ENCODE data around the gene TSTD2. TPM values are rescaled to one million over a fixed set of nuclear protein-coding genes. Genes with fewer than 3 reads are reported as not detected.

The TSTD2 gene
- total RNA-seq, 1 donor from 2014 or later, result 19.8 TPM

DNA sequence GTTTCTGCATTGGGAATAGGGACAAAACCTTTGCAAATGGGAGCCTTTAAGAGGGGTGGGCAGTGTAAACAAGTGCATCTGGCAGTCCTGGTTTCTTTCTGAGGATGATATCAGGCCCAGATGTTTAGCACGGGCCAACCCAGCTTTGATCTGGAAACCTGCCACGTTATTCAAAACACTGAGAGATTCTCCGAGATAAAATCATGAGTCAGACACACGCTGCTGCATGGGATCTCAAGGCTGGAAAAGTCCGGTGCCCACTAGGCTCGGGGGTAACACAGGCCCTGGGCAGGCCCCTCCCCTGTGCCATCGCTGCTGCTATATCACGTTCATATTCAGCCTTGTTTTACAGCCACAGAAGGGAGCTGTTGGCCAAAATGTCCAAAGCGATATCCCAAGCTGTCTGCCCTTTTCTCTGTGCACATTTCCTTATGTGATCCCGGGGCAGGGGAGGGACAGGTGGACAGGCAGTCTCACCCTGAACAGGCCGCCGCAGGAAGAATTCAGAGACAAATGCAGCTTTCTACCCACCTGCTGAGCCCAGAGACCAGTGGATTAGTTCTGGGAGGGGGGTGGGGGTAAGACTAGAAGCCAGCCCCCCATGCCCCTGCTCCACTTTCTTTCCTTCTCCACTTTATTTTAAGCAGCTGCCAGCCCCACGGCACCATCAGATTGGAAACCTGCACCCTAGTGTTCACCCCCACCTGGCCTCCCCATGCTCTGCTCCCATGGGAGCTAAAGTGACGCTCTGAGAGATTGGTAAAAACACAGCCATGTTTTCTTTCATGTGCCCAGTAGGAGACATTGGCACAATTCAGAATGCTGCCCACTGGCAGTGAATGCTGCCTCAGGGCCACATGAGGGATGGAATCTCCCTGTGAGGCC, 68.6 kb downstream of the TSTD2 start:
- DNase-seq (ENCODE audit: low spot score), result peak; percentile 81

DNA sequence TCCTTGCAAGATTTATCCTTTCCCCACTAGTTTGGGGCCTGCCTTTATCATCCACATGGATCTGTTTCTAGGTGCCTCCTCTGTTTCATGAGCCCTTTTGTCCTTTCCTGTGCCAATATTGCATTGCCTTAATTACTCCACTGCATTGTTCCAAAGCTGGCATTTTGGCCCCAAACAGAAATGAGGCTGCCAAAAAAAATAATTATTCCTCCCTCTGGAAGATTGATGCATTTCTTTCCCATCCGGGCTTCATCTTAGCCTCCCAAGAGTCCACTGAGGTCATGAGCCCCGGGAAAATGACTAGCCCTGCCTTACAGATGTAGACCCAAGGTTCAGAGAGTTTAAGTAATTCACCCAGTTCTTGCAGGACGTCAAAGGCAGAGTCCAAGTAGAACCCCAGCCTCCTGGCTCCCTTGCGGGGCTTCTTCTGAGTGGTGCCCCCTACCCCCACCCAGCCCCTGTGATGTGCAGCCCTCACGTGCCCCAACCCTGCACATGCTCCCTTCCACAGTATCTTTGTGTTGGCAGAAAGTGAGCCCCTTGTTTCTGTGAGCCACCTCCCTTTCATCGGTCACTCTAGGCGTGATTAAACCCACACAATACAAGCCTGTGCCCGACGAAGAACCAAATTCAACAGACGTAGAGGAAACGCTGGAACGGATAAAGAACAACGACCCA, 69.6 kb downstream of the TSTD2 start:
- DNase-seq (ENCODE audit: low spot score), result peak; percentile 60

DNA sequence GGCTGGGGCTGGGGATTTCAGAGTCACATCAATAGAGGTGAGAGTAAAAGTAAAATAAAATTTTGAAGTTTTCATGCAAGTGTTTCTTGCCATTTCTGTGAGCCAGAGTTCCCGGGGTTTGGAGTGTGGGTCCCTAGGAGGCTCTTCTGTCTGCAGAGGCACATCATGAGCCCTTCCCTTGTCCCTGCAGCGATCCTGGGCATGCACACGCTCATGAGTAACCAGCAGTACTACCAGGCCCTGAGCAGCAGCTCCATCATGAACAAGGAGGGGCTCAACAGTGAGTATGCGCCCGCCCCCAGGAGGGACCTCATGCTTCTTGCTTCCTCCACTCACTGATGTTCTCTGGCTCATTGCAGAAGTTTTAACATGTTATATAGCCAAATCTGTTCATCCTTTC, 70.6 kb downstream of the TSTD2 start:
- peak; percentile 73 for DNase-seq (ENCODE audit: low spot score)

DNA sequence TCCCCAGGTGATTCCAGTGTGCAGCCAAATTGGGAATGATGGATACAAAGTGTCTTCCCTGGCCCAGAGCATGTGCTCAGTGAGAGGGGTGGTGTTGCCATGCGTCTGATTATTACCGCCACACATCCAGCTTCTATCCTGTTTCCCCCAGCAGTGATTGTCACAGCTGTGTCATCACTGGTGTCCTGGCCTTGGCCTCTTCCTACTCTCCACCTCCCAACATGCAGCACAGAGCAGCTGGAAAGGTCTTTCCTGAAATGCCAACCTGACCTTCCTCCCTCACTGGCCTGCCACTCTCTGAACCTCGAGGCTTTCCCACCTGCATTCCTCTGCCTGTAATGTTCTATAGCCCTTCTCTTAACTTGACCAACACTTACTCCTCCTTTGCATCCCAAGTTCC, 71.7 kb downstream of the TSTD2 start:
- peak; percentile 30 for DNase-seq (ENCODE audit: low spot score)

DNA sequence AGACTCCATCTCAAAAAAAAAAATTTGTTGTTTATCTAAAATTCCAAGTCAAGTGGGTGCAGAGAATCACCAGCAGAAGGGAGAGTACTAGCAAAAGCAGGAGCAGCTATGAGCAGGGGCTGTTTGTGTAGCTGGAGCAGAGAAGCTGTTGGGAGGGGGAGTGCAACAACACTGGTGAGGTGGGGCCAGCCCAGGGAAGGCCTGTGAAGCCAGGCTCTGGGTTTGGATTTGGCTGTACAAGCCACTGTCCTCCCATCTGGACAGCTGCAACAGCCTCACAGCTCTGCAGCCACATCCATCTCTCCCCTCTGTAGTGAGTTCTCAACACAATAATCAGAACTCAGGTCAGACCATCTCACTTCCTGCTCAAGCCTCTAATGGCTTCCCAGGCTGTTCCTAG, 72.3 kb downstream of the TSTD2 start:
- DNase-seq (ENCODE audit: low spot score), result peak; percentile 83

DNA sequence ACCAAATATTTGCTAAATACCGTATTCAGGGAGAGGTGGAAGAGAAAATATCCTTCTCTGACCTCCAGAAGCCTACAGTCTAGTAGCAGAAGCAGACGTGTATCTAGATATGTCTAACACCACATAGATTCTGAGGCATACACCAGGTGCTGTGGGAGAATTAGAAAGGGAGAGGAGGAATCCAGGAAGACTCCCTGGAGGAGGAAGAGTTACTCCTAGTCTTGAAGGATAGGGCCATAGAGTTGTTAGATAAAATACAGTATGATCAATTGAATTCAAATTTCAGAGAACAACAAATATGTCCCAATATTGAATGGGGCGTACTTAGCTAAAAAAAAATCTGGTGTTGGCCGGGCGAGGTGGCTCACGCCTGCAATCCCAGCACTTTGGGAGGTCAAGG, 73.0 kb downstream of the TSTD2 start:
- DNase-seq (ENCODE audit: low spot score), result no peak

DNA sequence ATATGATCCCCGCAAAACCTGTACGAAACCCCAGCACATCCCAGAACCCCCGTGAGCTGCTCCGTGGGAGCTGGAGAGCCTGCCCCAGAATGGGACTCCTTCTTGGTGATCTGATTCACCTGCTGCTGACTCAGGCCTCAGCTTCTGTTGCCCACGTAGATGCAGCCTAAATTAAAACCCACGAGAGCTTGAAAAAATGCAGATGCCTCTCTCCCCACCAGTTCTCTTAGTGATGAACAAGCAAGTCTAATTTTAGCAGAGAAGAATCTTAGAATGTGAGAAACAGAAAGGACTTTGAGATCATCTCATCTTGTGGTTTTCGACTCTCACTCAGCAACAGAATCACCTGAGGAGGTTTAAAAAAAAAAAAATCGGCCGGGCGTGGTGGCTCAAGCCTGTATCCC, 74.1 kb downstream of the TSTD2 start:
- no peak for DNase-seq (ENCODE audit: low spot score)

DNA sequence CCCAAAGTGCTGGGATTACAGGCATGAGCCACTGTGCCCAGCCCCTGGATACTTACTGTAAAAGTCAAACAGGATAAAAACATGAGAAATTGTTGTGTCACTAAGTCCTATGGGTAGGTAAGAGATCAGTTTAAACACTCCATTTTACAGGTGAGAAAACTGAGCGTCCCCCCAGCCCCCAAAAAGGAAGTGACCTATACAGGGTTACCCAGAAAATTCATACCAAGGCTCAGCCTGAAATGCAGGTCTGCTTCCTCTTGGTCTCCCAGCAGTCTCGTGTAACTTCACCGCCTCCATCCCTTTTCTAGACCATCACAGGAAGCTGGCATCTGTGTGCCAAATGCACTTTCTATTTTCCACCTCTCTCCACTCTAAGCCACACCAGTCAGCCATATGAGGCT, 74.5 kb downstream of the TSTD2 start:
- peak; percentile 24 for DNase-seq (ENCODE audit: low spot score)

DNA sequence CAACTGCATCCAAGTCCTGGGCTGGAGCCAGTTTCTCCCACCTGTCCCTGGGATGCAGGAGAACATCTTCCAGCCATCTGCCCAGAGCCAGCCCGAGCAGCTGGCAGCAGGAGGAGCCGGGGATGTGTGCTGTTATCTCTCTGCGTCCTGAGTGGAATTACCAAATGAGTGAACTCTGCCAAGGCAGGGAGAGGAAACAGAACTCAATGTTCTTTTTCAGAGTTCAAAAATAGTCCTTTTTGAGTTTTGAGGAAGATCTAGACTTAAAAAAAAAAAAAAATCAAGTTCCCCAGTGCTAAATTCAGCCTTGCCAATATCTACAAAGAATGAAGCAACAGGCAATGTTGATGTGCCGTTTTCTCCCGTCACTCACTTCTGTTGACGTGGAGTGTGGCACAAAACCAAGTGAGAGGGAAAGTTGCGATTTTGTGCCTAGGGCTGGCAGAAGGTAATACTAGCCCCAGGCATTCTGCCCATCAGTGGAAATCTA, 75.5 kb downstream of the TSTD2 start:
- peak; percentile 80 for DNase-seq (ENCODE audit: low spot score)

DNA sequence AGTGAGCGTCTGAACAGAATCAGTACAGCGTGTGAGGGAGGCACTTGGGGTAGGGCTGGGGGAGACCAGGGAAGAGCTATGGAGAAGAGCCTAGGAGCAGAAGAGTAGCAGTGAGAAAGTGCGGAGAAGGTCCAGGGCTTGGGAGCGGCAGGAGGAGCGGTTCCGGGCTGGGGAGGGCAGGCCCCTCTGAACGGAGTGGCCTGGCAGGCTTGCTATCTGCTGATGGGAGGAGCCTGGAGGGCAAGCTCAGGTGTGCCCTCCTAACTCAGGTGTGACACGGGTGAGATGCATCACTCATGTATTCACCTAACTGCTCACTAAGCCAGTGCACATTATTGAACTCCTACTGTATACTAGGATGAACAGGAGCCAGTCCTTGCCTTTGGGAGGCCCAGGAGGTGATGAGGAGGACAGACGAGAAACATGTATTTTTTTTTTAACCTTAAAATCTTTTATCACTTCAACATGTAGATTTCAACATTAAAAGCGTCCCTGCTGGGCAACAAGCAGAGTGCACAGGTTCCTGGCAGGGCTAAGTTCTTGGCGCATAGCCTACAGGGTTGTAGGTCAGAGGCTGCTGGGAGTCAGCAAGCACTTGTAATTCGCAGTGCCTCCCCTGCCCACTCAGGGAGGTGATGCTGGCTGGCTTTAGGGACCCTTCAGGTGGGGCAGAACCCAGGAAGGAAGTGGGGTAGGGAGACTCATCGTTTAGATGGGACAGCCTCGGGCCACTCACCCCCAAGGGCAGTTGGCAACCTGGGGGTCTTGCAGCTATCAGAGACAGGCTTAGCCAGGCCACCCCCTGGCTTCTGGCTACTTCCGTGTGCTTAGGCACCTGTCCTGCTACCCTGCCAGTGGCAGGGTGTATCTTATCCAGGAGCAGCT, 76.2 kb downstream of the TSTD2 start:
- DNase-seq (ENCODE audit: low spot score), result peak; percentile 90

DNA sequence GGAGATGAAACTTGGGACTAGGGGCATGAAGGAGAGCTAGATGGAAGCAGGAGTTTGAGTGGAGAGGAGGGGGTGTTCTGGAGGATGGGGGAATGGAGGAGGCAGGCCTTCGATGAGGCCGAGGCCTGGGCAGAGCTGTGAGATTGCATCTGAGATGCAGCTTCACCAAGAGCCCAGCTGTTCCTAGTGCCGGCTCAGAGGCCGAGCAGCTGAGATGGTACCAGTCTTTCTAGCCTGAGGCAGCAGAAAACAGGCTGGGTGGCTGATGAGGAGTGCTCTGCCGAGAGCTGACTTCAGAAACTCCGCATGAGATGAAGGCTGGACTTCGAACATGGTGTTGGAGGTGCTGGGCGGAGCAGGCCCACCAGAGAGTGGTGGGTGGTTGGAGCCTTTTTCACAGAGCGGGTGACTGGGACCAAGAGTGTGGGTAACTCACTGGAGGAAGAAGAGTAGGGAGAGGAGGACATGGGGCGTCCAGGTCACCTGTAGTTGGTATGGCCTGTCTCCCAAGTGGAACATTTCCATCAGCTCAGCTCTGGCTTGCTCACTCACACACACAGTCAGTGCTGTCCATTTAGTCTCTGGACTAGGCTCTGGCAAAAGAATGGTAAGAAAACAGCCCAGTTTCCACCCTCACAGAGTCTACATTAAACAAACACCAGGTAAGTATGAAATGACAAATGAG, 77.0 kb downstream of the TSTD2 start:
- peak; percentile 74 for DNase-seq (ENCODE audit: low spot score)

DNA sequence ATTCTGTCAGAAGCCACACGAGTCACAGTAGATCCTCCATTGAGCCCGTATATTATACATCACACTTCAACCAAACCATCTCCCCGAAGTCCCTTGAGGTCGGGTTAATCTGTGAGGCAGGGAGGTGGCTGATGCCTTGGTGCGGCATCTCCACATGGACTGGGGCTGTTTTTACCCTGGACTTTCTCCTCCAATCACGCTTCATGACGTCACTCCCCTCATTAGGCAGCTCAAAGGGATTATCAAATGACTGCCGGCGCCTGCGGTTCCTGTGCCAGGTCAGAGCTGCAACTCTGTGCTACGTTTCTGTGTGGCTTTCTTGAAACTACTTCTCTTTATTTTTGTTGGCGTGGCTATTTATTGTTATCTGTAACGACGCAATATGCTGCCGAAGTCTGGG, 78.0 kb downstream of the TSTD2 start:
- peak; percentile 62 for DNase-seq (ENCODE audit: low spot score)

DNA sequence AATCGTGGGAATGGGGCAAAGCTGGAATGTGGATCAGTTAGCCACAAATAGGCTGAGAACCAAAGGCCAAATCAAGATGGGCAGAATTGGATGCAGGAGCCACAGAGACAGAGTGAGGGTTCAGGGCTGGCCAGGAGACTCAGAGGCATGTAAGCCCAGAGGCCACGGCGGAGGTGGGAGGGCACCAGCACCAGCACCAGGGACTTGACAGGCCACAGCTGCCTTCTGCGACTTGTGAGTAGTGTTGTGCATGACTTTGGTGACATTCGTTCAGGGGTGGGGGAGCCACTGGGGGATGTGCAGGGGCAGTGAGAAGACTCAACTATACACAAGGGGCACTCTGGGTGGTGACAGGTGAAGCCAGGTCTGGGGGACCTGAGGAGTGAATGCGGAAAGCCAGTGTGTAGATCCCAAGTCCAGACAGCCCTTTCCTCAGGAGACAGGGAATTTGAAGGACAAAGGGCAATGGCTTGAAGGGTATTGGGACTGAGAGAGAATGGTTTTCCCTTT, 78.5 kb downstream of the TSTD2 start:
- peak; percentile 1 for DNase-seq (ENCODE audit: low spot score)

DNA sequence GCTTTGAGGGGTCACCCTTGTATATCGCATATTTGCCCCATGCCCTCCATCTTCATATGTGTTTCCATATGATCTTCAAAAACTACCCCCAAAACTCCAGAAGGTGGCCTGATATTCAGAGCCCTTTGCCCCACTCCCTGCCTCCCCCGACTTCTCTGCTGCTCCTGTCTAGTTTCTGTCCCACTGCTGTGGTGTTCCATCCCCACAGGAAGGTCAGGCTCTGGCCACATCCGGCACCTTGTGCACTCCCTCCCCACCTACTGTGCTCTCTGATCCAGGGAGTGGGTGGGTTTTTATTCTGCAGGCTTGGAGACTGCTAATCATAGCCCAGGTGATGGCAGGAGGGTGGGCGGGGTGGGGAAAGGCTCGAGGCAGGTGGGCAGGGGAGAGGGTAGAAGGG, 79.3 kb downstream of the TSTD2 start:
- DNase-seq (ENCODE audit: low spot score), result peak; percentile 18

DNA sequence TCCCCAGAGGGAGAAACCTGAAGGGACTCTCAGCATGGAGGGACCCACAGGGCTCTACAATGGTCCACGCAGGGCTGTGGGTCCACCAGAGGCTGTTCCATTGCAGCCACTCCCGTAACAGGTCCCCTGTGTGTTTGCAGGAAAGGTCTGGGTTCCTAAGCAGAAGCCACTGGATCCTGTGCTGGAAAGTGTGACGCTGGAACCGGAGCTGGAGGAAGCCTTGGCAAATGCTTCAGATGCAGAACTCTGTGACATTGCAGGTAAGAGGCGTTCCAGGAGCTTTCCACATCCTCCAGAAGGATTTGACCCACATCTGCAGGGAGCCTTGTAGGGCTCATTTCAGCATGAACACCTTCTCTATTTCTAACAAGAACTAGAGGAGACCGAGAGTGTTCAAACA, 80.0 kb downstream of the TSTD2 start:
- DNase-seq (ENCODE audit: low spot score), result peak; percentile 64

DNA sequence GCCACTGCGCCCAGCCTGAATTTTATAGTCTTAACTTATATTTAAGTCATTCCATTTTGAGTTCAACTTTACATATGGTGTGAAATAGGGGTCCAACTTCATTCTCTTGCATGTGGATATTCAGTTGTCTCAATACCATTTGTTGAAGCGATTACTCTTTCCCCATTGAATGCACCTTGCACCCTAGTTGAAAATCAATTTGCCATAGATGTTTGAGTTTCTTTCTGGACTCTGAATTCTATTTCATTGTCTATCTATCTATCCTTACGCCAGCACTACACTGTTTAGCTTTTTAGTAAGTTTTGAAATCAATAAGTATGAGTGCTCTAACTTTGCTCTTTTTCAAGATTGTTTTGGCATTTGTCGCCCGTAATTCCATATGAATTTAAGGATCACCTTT, 81.9 kb downstream of the TSTD2 start:
- no peak for DNase-seq (ENCODE audit: low spot score)

DNA sequence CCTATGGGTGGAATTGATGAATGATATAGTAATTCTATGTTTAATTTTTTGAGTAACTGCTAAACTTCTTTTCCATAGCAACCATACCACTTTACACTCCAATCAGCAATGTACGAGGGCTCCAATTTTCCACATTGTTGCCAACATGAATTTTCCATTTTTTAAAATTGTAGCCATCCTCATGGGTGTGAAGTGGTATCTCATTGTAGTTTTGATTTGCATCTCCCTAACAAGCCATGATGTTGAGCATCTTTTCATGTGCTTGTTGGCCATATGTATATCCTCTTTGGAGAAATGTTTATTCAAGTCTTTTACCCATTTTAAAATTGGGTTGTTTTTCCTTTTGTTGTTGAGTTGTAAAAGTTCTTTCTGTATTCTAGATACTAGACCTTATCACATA, 82.8 kb downstream of the TSTD2 start:
- no peak for DNase-seq (ENCODE audit: low spot score)
